Upper lobe of left lung (tissue), 4 donors: ENCODE data around the gene PPP2R3B.

Source experiments
- CTCF ChIP-seq, 6 experiments: fragments of 450-650 bp in 4 of 6; fragments of 200-600 bp in 2 of 6; sonication (generic) in 2 of 6; IDR thresholded peaks; one replicate each; pipeline ENCODE4 v1.5.1; 2016 to 2019; ENCODE audit warnings: antibody characterized with exemption in 6 of 6
- POLR2A ChIP-seq, 4 donors: fragments of 450-650 bp; IDR thresholded peaks; one replicate each; pipeline ENCODE4 v1.5.1; 2016 to 2017; ENCODE audit warnings: antibody characterized with exemption in 4 of 4, mild to moderate bottlenecking in 2 of 4
- POLR2AphosphoS5 ChIP-seq, 2 donors: sonication (generic); formaldehyde crosslinking; IDR thresholded peaks; one replicate each; pipeline ENCODE4 v1.5.1; 2017; ENCODE audit warnings: antibody characterized with exemption in 2 of 2

GRCh38 chrX:434946-435345, 48.2 kb upstream of the PPP2R3B start:
- TF ChIP-seq POLR2AphosphoS5 (IDR thresholded peaks at IDR 0.05) (no peak), CTCF (IDR thresholded peaks at IDR 0.05) (no peak), POLR2A (IDR thresholded peaks at IDR 0.05) (no peak)
